ENCODE results near the gene SOHLH1. TPM values are rescaled to one million over a fixed set of nuclear protein-coding genes. Genes with fewer than 3 reads are reported as not detected.
A peak's percentile ranks its signal among the peaks of the same experiment; 100 is the strongest.

The SOHLH1 gene
- total RNA-seq, 1 donor from 2014 or later = not detected

- intact Hi-C loops (cut with DNase I) = no loop called here
- DNase-seq (no peak), ATAC-seq (ENCODE audit: poor library complexity) (no peak)
Measured at GRCh38 chr9:135711391-135711790, 12.1 kb upstream of the SOHLH1 start.

GRCh38 chr9:135708164-135708563, 8.9 kb upstream of the SOHLH1 start:
- no peak for ATAC-seq (ENCODE audit: poor library complexity)
- no peak for DNase-seq
- intact Hi-C loops (cut with DNase I) = no loop called here

- intact Hi-C loops (cut with DNase I) = no loop called here
- DNase-seq (no peak), ATAC-seq (ENCODE audit: poor library complexity) (no peak)
Measured at GRCh38 chr9:135707252-135708138, 8.2 kb upstream of the SOHLH1 start.

- no peak for ATAC-seq (ENCODE audit: poor library complexity)
- intact Hi-C loops (cut with DNase I) = no loop called here
- DNase-seq = no peak
Measured at GRCh38 chr9:135706288-135706687, 7.0 kb upstream of the SOHLH1 start.

GRCh38 chr9:135705376-135705775, 6.1 kb upstream of the SOHLH1 start:
- ATAC-seq (ENCODE audit: poor library complexity) = peak; percentile 58
- intact Hi-C loops (cut with DNase I) = no loop called here

GRCh38 chr9:135704483-135704882, 5.2 kb upstream of the SOHLH1 start:
- ATAC-seq (ENCODE audit: poor library complexity) (peak; percentile 4), DNase-seq (no peak)
- intact Hi-C loops (cut with DNase I) = no loop called here

More at GRCh38 chr9:135705376-135705775, 6.1 kb upstream of the SOHLH1 start:
- no peak for DNase-seq

DNA sequence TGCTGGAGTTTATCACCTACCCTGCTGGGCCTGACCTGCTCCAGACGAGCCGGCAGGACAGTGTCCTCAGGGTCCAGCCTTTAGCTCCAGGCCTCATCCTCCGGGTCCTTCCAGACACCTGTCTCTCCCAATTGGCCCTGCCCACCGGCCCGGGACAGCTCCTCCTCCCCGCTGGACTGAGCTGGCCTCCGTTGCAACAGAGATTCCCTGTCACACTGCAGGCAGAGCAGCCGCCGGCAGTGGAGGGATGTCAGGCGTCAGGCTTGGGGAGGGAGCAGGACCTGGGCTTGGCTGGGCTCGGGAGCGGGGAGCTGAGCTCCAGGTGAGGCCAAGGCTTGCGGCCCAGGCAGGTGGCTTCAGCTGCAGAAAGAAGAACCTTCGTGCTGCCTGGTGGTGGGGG, 4.4 kb upstream of the SOHLH1 start:
- intact Hi-C loops (cut with DNase I) = no loop called here
- no peak for ATAC-seq (ENCODE audit: poor library complexity)
- DNase-seq = no peak

DNA sequence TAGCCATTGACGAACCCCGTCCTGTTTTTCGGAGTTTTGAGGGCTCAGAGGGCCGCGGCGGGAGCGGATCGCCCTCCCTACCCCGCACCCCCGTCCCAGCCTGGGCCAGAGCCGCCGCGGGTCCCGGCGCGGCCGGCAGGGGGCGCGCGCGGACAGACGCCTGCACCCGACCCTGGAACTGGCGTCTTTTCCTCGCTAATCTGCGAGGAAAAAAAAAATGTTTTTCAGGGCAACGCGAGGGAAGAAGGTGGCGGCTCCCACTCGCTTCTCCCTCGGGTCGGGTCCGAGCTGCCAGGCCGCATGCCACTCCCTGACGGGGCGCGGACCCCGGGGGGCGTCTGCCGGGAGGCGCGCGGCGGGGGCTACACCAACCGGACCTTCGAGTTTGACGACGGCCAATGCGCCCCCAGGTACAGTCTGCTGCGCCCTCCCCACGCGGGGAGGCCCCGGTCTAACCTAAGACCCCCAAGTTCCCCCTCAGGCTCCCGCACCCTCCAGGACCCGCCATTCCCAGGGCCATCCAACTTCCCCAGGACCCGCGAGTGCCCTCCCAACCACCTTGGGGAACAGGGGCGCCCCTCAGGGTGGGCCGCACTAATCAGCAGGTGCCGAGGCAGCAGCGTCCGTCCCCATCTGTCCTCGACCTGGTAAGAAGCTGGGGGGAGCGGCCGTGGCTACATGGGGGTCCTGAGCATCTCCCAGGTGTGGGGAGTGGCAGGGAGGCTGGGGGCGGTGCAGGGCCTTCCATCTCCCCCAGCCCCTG, 2.9 kb upstream of the SOHLH1 start, which contains the start of gene KCNT1:
KCNT1 (plus strand) TSS at position 227 of the 763 bp plus-strand sequence; CDS start at position 301, 74 bp downstream.
- intact Hi-C loops (cut with DNase I) = no loop called here
- DNase-seq (peak; percentile 66), ATAC-seq (ENCODE audit: poor library complexity) (peak; percentile 79)

GRCh38 chr9:135701067-135701958, 2.0 kb upstream of the SOHLH1 start:
- intact Hi-C loops (cut with DNase I) = no loop called here
- no peak for ATAC-seq (ENCODE audit: poor library complexity)
- DNase-seq = no peak

DNA sequence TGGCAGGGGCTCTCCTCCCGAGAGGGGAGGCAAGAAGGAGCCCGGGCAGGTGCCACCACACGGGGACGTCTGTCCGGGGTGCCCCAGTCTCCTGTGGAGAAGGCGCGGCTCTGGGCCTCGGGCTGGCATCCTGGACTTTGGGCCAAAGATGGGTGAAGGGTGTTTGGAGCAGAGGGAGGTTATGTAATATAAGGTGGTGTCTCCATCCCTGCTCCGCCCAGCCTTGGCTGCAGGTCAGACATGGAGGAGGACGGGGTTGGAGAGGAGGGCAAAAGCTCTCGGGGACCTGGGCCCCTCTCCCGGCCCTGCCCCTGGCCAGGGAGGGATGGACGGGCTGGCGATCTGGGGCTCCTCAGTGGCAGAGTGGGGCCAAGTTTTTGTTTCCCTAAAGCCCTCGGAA, 1.2 kb upstream of the SOHLH1 start:
- ATAC-seq (ENCODE audit: poor library complexity) = no peak
- intact Hi-C loops (cut with DNase I) = no loop called here

DNA sequence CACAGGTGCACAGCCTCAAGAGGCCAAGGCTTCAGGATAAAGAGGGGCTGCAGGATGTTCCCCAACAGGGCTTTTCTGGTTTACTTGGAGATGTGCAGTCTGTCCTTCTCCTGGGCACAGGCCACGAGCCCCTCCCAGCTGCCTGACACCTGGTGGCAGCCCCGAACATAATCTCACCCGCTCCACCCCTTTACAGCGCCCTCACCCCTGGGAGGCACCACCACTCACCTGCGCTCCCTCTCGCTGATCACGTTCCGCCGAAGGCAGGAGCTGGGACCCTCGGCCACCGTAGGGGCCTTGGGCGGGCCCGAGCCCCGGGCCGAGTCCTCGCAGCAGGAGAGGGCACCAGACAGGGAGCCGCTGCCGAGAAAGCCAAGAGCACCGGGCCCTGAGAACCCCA, 514 bp downstream of the SOHLH1 start:
- no peak for DNase-seq
- no peak for ATAC-seq (ENCODE audit: poor library complexity)
- intact Hi-C loops (cut with DNase I) = no loop called here

More for the DNA sequence above, 1.2 kb upstream of the SOHLH1 start:
- DNase-seq = no peak

DNA sequence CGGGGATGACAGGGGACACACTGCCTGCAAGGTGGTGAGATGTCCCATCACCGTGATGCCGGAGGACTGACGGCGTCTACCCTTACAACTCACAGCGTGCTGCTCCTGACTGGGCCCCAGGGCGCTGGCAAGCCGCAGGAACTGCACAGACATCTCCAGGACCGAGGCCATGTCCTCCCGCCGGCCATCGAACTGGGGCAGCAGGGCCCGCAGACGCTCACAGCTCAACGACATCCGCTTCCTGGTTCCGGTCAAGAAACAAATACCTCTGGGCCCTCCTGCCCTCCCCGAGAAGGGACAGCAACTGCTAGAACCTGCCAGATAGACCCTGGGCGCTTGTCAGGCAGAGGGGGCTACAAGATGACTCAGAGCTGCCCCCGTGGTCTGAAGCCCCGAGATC, 1.0 kb downstream of the SOHLH1 start:
- intact Hi-C loops (cut with DNase I) = no loop called here
- ATAC-seq (ENCODE audit: poor library complexity) (no peak), DNase-seq (no peak)

DNA sequence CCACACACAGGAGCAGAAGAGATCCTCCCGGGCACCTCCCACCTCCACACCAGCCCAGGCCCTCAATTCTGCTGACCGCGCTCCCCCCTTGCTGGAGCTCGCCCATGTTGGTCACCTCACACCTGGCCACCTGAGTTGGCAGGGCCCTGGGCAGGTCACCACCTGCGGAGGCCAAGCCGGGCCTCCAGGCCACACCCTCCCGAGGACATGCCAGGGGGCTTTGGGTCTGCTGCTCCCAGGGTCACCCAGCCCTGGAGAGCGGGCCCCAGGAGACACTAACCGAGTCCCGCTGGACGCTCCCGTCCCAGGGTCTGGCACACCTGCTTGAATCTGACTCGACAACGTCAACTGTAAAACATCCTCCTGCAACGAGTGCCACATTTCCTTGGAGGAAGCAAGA, 2.1 kb downstream of the SOHLH1 start:
- intact Hi-C loops (cut with DNase I) = no loop called here
- ATAC-seq (ENCODE audit: poor library complexity) = no peak
- DNase-seq = no peak

GRCh38 chr9:135696446-135696845, 2.8 kb downstream of the SOHLH1 start:
- intact Hi-C loops (cut with DNase I) = no loop called here

DNA sequence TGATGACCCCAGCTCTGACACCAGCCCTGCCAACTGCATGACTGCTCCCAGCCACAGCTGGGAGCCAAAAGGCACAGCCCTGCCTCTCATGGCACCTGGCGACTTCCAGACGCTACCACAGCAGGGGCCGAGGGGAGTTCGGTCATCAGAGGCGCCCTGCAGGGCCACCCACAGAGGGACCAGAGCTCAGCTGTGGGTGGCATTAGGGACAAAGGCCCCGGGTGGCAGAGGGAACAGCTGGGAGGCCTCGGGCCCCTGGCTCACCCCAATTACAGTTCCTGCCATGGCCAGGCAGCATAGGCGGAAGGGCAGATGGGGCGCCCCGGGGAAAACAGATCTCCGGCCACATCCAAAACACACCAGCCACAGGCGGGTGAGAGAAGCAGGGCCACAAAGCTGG, 3.6 kb downstream of the SOHLH1 start:
- DNase-seq (no peak), ATAC-seq (ENCODE audit: poor library complexity) (no peak)
- intact Hi-C loops (cut with DNase I) = no loop called here

More at GRCh38 chr9:135696446-135696845, 2.8 kb downstream of the SOHLH1 start:
- ATAC-seq (ENCODE audit: poor library complexity) = no peak
- DNase-seq = no peak

DNA sequence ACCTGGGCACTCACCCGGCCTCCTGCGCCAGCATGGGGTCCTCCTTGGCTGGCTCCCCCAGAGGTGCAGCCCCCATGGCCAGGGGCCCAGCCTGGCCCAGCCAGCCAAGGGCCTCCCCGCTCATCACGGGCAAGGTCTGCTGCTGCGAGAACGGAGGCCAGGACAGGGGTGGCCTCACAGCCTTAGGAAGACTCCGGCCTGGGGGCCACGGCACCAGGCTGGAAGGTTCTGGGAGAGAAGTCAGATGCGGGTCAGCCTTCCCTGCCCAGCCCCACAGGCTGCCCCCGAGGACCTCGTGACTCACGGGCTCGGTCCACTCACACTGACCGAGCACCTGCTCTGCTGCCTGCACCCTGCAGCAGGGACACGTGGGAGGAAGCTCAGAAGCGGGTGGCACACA, 4.2 kb downstream of the SOHLH1 start:
- DNase-seq = no peak
- ATAC-seq (ENCODE audit: poor library complexity) = no peak
- intact Hi-C loops (cut with DNase I) = no loop called here

DNA sequence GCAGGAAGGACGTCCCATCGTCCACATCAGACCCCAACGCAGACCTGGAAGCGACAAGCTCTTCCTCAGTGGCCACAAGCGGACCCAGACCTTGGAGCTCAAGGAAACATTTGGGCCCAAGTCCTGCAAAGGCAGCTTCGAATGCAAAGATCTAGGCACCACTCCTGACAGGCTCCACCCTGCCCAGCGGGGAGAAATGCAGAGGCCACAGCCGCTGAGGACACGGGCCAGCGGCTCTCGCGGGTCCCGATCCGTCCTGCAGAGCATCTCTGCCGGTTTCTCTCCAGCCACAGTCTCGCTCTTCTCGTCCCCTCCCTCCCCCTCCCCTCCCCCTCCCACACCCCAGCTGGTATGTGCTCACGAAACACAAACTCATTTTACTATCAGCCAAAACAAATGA, 4.9 kb downstream of the SOHLH1 start:
- DNase-seq = no peak
- ATAC-seq (ENCODE audit: poor library complexity) = no peak
- intact Hi-C loops (cut with DNase I) = no loop called here

DNA sequence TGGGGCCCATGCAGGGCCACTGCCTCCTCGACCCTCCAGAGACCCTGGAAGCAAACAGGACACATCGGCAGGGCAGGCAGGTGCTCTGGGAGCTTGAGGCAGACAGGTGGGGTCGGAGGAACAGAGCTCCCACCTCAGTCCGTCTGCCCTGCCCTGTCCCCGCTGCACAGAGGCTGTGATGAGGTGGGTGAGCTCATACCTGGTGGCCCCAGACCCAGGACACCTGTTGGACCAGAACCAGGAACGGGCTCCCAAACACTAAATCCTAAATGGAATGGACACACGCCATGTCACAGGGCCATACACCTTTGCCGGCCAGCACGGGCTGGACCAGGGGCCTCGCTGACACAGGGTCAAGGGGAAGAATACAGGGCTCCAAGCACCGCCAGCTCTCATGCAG, 5.5 kb downstream of the SOHLH1 start:
- DNase-seq (no peak), ATAC-seq (ENCODE audit: poor library complexity) (no peak)
- intact Hi-C loops (cut with DNase I) = no loop called here

GRCh38 chr9:135693265-135693664, 6.0 kb downstream of the SOHLH1 start:
- intact Hi-C loops (cut with DNase I) = no loop called here
- no peak for ATAC-seq (ENCODE audit: poor library complexity)
- no peak for DNase-seq
